Kidney epithelial cell (primary cell): ENCODE data around the gene OPRL1. TPM values are rescaled to one million over a fixed set of nuclear protein-coding genes. Genes with fewer than 3 reads are reported as not detected.
A peak's percentile ranks its signal among the peaks of the same experiment; 100 is the strongest.
"Not testable (repeated sequence)": the region's sequence is repeated elsewhere in the genome, so short reads cannot be mapped to it uniquely, and the experiment has no call there.

Source experiments
- DNase-seq: peaks from one replicate; pipeline ENCODE4 v3.0.0-alpha.2; 2010; ENCODE audit warnings: low read depth
- H3K27me3 ChIP-seq: 2 replicates; pipeline ENCODE4 v1.6.0; 2011; ENCODE audit warnings: low read length; ENCODE audit not compliant: control insufficient read depth, insufficient read depth
- H3K36me3 ChIP-seq: 2 replicates; pipeline ENCODE4 v1.5.1; 2011; ENCODE audit warnings: low read length; ENCODE audit not compliant: control insufficient read depth, insufficient read depth
- H3K4me3 ChIP-seq: 2 replicates; pipeline ENCODE4 v1.5.1; 2011; ENCODE audit warnings: low read depth, mild to moderate bottlenecking, control low read depth, low read length
- total RNA-seq: library from RNA; depleted of rRNA; stranded (reverse); fragments of >200 nt; gene quantifications from 2 replicates; pipeline ENCODE4 v1.2.3, GENCODE V29; 2015
- TF ChIP-seq, protein P1 (sequence below): IDR thresholded peaks from 2 replicates; pipeline ENCODE4 v1.5.1; 2011; ENCODE audit warnings: mild to moderate bottlenecking, moderate library complexity, low read length, control low read depth, inconsistent platforms; ENCODE audit not compliant: insufficient read depth, poor library complexity, severe bottlenecking

OPRL1 gene
- total RNA-seq, 1 donor from 2014 or later = 0.21 TPM

DNA sequence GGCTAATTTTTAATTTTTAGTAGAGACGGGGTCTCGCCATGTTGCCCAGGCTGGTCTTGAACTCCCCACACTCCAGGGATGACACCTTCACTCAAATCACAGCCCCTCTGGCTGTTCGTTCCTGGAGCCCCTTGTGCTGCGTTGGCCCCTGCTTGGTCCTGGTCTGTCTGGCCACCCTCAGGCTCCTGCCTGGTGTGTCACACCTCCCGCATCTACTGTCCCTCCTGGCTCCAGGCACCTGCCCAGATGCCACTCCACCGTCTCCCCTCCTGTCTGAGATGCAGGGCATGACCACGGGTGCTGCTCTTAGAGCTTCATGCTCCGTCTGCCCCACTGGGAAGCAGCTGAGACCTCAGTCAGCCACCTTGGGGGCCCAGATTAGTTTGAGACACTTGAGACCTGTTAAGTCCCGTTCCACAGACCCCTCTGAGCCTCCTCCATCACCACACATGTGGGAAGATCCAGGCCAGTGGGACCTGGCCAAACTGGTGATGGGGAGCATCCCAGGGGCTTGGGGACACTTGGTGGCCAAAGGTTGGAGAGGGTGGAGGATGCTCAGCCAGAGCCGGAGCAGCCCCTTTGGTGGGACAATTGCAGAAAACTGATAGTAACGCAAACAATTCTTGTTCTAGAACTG lies 49.4 kb downstream of the OPRL1 start:
- no peak for DNase-seq
- TF ChIP-seq, protein P1, sequence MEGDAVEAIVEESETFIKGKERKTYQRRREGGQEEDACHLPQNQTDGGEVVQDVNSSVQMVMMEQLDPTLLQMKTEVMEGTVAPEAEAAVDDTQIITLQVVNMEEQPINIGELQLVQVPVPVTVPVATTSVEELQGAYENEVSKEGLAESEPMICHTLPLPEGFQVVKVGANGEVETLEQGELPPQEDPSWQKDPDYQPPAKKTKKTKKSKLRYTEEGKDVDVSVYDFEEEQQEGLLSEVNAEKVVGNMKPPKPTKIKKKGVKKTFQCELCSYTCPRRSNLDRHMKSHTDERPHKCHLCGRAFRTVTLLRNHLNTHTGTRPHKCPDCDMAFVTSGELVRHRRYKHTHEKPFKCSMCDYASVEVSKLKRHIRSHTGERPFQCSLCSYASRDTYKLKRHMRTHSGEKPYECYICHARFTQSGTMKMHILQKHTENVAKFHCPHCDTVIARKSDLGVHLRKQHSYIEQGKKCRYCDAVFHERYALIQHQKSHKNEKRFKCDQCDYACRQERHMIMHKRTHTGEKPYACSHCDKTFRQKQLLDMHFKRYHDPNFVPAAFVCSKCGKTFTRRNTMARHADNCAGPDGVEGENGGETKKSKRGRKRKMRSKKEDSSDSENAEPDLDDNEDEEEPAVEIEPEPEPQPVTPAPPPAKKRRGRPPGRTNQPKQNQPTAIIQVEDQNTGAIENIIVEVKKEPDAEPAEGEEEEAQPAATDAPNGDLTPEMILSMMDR = no peak
- H3K36me3 ChIP-seq = no peaks in the 10 kb centered on the region
- H3K27me3 ChIP-seq = peaks cover 3% of the 10 kb centered on the region
- H3K4me3 ChIP-seq = no peak overlapping the region

DNA sequence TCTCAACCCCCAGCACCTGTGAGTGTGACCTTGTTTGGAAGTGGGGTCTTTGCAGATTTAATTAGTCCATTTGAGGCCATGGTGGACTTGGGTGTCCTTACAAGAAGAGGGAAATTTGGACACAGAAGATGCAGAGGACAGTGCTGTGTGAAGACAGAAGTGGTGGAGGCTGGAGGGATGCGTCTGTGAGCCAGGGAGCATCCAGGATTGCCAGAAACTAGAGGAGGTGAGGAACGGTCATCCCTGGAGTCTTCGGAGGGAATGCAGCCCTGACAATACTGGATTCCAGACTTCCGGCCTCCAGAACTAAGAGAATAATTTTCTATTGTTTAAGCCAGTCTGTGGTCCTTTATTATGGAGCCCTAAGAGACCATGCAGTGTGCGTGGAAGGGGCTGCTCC lies 50.4 kb downstream of the OPRL1 start:
- H3K36me3 ChIP-seq = no peaks in the 10 kb centered on the region
- no peak overlapping the region for H3K4me3 ChIP-seq
- DNase-seq = no peak
- H3K27me3 ChIP-seq = peaks cover 3% of the 10 kb centered on the region
- TF ChIP-seq, protein P1 = no peak

DNA sequence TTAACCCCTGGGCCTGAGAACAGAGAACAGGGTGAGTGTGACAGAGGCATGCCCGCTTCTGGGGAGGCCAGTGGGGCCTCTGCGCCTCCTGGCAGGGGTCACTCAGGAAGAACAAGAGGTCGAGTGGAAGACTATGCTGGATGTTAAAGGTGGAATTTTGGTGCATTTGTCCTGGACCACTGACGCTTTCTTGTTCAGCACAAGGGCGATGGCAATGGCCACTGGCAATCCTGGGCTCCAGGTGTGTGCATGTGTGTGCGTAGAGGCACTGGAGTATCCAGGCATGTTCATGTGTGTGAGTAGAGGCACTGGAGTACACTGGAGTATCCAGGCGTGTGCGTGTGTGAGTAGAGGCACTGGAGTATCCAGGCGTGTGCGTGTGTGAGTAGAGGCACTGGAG lies 51.0 kb downstream of the OPRL1 start:
- H3K36me3 ChIP-seq = no peaks in the 10 kb centered on the region
- no peak overlapping the region for H3K4me3 ChIP-seq
- DNase-seq = no peak
- TF ChIP-seq, protein P1 = no peak
- peaks cover 3% of the 10 kb centered on the region for H3K27me3 ChIP-seq

DNA sequence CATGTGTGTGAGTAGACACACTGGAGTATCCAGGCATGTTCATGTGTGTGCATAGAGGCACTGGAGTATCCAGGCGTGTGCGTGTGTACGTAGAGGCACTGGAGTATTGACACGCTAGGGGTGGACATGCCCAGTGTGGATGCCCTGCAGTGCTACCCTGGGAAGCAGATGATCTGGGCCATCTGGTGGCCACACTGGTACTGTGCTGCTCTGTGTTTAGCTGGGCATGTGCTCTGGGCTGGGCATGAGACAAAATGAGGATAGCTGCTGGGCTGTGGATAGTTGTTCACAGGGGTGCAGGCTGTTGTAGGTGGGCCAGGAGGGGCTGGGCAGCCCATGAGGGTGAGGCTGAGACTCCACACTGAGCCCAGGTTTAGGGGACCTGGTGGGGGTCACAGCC lies 51.5 kb downstream of the OPRL1 start:
- DNase-seq = no peak
- no peaks in the 10 kb centered on the region for H3K36me3 ChIP-seq
- TF ChIP-seq, protein P1 = peak; percentile 29
- H3K27me3 ChIP-seq = peaks cover 3% of the 10 kb centered on the region
- H3K4me3 ChIP-seq = no peak overlapping the region

DNA sequence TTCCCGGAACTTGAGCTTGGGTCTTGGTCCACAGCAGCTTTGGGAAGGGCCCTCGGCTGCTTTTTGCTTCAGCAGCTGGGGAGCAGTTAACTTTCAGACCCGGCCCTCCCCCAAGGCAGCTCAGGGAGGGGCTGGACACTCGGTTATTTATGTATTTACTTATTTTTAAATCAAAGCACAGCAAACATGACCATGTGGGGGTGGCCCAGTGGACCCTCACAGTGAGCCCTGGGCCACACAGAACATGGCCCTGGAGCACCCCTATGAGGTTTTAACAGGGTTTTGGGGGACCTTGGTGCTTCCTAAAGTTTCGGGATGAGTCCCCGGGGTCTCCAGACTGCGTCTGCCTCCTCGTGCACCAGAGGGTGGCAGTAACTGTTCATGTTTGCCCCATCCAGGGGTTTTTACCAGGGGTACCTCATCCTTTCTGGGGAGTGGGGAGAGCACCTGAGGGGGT lies 54.1 kb downstream of the OPRL1 start:
- Histone ChIP-seq H3K27me3 (peaks cover 3% of the 10 kb centered on the region), H3K4me3 (no peak overlapping the region), H3K36me3 (no peaks in the 10 kb centered on the region)
- DNase-seq = no peak
- TF ChIP-seq, protein P1 = peak; percentile 34

DNA sequence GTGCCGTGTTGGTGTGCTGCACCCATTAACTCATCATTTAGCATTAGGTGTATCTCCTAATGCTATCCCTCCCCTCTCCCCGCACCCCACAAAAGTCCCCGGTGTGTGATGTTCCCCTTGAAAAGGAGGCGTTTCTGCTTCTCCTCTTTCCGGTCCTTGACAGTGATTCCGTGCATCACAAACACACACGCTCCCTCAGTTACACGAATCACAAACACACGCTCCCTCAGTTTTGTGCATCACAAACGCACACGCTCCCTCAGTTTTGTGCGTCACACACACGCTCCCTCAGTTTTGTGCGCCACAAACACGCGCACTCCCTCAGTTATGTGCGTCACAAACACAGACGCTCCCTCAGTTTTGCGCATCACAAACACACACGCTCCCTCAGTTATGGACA lies 54.9 kb downstream of the OPRL1 start:
- not testable (repeated sequence) for H3K27me3 ChIP-seq, DNase-seq, H3K4me3 ChIP-seq, H3K36me3 ChIP-seq
